Transverse colon (tissue), 4 donors: ENCODE measurements around the gene ZNF346. TPM values are rescaled to one million over a fixed set of nuclear protein-coding genes. Genes with fewer than 3 reads are reported as not detected.
A peak's percentile ranks its signal among the peaks of the same experiment; 100 is the strongest.

Experiments
- DNase-seq: peaks from one replicate; pipeline ENCODE4 v3.0.0-alpha.2; 2019
- H3K27ac ChIP-seq, 4 donors: fragments of 200-600 bp; sonication (generic); 2 replicates each; pipeline ENCODE4 v1.5.1; 2016 to 2018; ENCODE audit warnings: inconsistent platforms in 4 of 4
- H3K27me3 ChIP-seq: fragments of 200-600 bp; sonication (generic); 2 replicates; pipeline ENCODE4 v1.5.1; 2017; ENCODE audit warnings: inconsistent platforms
- H3K36me3 ChIP-seq, 4 donors: fragments of 200-600 bp; sonication (generic); 2 replicates each; pipeline ENCODE4 v1.5.1; 2017 to 2019; ENCODE audit warnings: inconsistent platforms in 4 of 4
- H3K4me1 ChIP-seq, 4 donors: fragments of 200-600 bp; sonication (generic); 2 replicates each; pipeline ENCODE4 v1.5.1; 2017 to 2020; ENCODE audit warnings: inconsistent platforms in 4 of 4
- H3K4me3 ChIP-seq, 4 donors: fragments of 200-600 bp; sonication (generic); 1 replicate in 1 of 4; 2 replicates in 3 of 4; pipeline versions ENCODE4 v1.5.1 to v1.6.1; 2017 to 2019; ENCODE audit warnings: inconsistent platforms in 4 of 4
- H3K9me3 ChIP-seq, 2 donors: fragments of 200-600 bp; sonication (generic); 2 replicates each; pipeline ENCODE4 v1.5.1; 2017 to 2019; ENCODE audit warnings: inconsistent platforms in 2 of 2
- CTCF ChIP-seq, 5 experiments: fragments of 200-600 bp in 3 of 5; fragments of 450-650 bp in 2 of 5; sonication (generic) in 3 of 5; IDR thresholded peaks; 1 replicate in 2 of 5; 2 replicates in 3 of 5; pipeline ENCODE4 v1.5.1; 2016 to 2017; ENCODE audit warnings: antibody characterized with exemption in 5 of 5, inconsistent platforms in 3 of 5, mild to moderate bottlenecking in 2 of 5, moderate library complexity in 1 of 5
- EP300 ChIP-seq: sonication (generic); formaldehyde crosslinking; IDR thresholded peaks from one replicate; pipeline ENCODE4 v1.6.1; 2017; ENCODE audit warnings: antibody characterized with exemption, low read depth
- POLR2A ChIP-seq: fragments of 450-650 bp; IDR thresholded peaks from one replicate; pipeline ENCODE4 v1.6.1; 2016; ENCODE audit warnings: antibody characterized with exemption, mild to moderate bottlenecking, moderate library complexity
- POLR2AphosphoS5 ChIP-seq, 3 donors: sonication (generic); formaldehyde crosslinking; IDR thresholded peaks; one replicate each; pipeline ENCODE4 v1.6.1; 2016; ENCODE audit warnings: antibody characterized with exemption in 3 of 3
- WGBS, 2 donors: methylation state at CpG; one replicate each; pipeline ENCODE4 v1.1.5; 2018; ENCODE audit warnings: low coverage in 1 of 2; 5-methylcytosine and 5-hydroxymethylcytosine counted together
- in situ Hi-C, 4 donors: fragments of 200-750 bp; cut with MboI; loops; one replicate each; pipeline versions ENCODE4 v1.15.0 to v1.15.1; 2017; ENCODE audit warnings: low sequenced_read_pairs in 3 of 4, low pct_ligation_motif_present in 1 of 4, low pct_unique_long_range_greater_than_20kb in 1 of 4
- intact Hi-C: fragments of 100-400 bp; cut with DNase I; formaldehyde crosslinking; loops from one replicate; pipeline ENCODE4 v1.15.1; 2023; ENCODE audit warnings: low total_unique reads
- total RNA-seq, 4 donors: library from RNA; depleted of rRNA; stranded (reverse); fragments of >200 nt; gene quantifications; one replicate each; pipeline ENCODE4 v1.1.0, GENCODE V29; 2016

ZNF346 gene
- total RNA-seq, 4 donors from 2014 or later = 10.1 to 19.5 (median 12.6) TPM

- intact Hi-C loops (loop anchor here (10.0 kb wide), 1 partner anchor 1632 kb away; no protein-coding TSS in a partner anchor), in situ Hi-C loops (no loop called here)
- Histone ChIP-seq H3K9me3 (no peaks in the 10 kb centered on the region), H3K36me3 (no peaks in the 10 kb centered on the region), H3K4me1 (peaks cover 0 to 42% (median 22%) of the 10 kb centered on the region in 4 donors), H3K4me3 (no peak overlapping the region), H3K27ac (peak overlapping the region; percentile 49 to 72 (median 66)), H3K27me3 (no peaks in the 10 kb centered on the region)
- 62 to 80% methylated on average over 3 to 29 of the region's 29 CpGs for WGBS, 2 donors
- DNase-seq = no peak
- no peak for TF ChIP-seq POLR2AphosphoS5 (IDR thresholded peaks at IDR 0.05)
- TF ChIP-seq CTCF (IDR thresholded peaks at IDR 0.05) = no peak
- no peak for TF ChIP-seq POLR2A
These were observed 73.9 kb downstream of the ZNF346 start for GRCh38 chr5:177096162-177097015.

- Histone ChIP-seq H3K27ac (peak overlapping the region; percentile 59 to 70 (median 63)), H3K9me3 (no peaks in the 10 kb centered on the region), H3K4me3 (no peak overlapping the region), H3K27me3 (no peaks in the 10 kb centered on the region), H3K4me1 (peaks cover 0 to 34% (median 17%) of the 10 kb centered on the region in 4 donors), H3K36me3 (no peaks in the 10 kb centered on the region)
- DNase-seq = no peak
- 84% methylated on average over 26 of the region's 30 CpGs; no CpG with 5 or more reads in 1 of the 2 donors for WGBS, 2 donors
- intact Hi-C loops (loop anchor here (10.0 kb wide), 1 partner anchor 1632 kb away; no protein-coding TSS in a partner anchor), in situ Hi-C loops (no loop called here)
- TF ChIP-seq CTCF (IDR thresholded peaks at IDR 0.05) = no peak
- TF ChIP-seq EP300 = no peak
- no peak for TF ChIP-seq POLR2A
- TF ChIP-seq POLR2AphosphoS5 (IDR thresholded peaks at IDR 0.05) = no peak
These were observed 74.8 kb downstream of the ZNF346 start for GRCh38 chr5:177097016-177097985.

- Histone ChIP-seq H3K4me3 (no peak overlapping the region), H3K27ac (peak overlapping the region; percentile 59 to 70 (median 63)), H3K4me1 (peaks cover 0 to 34% (median 17%) of the 10 kb centered on the region in 4 donors), H3K36me3 (no peaks in the 10 kb centered on the region), H3K27me3 (no peaks in the 10 kb centered on the region), H3K9me3 (no peaks in the 10 kb centered on the region)
- 83% methylated on average over 6 of the region's 6 CpGs; no CpG with 5 or more reads in 1 of the 2 donors for WGBS, 2 donors
- no peak for DNase-seq
- intact Hi-C loops (loop anchor here (10.0 kb wide), 1 partner anchor 1633 kb away; no protein-coding TSS in a partner anchor), in situ Hi-C loops (no loop called here)
- TF ChIP-seq EP300 = no peak
- no peak for TF ChIP-seq POLR2A
- TF ChIP-seq POLR2AphosphoS5 (IDR thresholded peaks at IDR 0.05) = no peak
These were observed 75.6 kb downstream of the ZNF346 start for GRCh38 chr5:177098120-177098469.

- in situ Hi-C loops (no loop called here), intact Hi-C loops (loop anchor here (10.0 kb wide), 1 partner anchor 1634 kb away; no protein-coding TSS in a partner anchor)
- no peaks in the 10 kb centered on the region for H3K27me3 ChIP-seq
- H3K27ac ChIP-seq = peak overlapping the region; percentile 59 to 70 (median 63)
- TF ChIP-seq POLR2AphosphoS5 (IDR thresholded peaks at IDR 0.05) (peak in 2 of 3 donors; percentile 12 to 20), CTCF (IDR thresholded peaks at IDR 0.05) (no peak)
- no peak overlapping the region for H3K4me3 ChIP-seq
- H3K9me3 ChIP-seq = no peaks in the 10 kb centered on the region
- WGBS, 2 donors = 54% methylated on average over 16 of the region's 18 CpGs; no CpG with 5 or more reads in 1 of the 2 donors
- H3K36me3 ChIP-seq = no peaks in the 10 kb centered on the region
- DNase-seq = no peak
- peaks cover 0 to 34% (median 17%) of the 10 kb centered on the region in 4 donors for H3K4me1 ChIP-seq
These were observed 76.1 kb downstream of the ZNF346 start for GRCh38 chr5:177098470-177099141.
